GM19035 (cell line): ENCODE results near the gene USP15.

Experiments
- ATAC-seq: cut with Tn5 transposase; IDR thresholded peaks from one replicate; pipeline ENCODE4 v1.9.1; 2021; ENCODE audit not compliant: unreplicated experiment

Gene USP15

DNA sequence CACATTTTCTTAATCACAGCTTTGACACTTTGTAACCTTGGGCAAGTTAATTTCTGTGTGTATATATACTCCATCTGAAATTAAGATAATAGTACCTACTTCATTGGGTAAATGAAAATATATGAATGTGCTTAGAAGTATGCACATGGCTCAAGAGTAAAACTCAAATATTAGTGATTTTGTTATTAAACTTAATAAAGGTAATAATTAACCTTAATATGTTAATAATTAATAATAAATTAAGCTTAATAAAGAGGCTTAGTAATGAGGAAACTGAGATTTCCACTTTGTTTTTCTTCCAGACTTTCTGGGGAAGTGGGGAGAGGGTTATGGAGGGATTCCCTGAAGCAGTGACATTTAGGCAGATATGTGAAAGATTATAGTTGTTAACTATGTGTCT is 19.8 kb downstream of the USP15 start:
- ATAC-seq, result no peak

DNA sequence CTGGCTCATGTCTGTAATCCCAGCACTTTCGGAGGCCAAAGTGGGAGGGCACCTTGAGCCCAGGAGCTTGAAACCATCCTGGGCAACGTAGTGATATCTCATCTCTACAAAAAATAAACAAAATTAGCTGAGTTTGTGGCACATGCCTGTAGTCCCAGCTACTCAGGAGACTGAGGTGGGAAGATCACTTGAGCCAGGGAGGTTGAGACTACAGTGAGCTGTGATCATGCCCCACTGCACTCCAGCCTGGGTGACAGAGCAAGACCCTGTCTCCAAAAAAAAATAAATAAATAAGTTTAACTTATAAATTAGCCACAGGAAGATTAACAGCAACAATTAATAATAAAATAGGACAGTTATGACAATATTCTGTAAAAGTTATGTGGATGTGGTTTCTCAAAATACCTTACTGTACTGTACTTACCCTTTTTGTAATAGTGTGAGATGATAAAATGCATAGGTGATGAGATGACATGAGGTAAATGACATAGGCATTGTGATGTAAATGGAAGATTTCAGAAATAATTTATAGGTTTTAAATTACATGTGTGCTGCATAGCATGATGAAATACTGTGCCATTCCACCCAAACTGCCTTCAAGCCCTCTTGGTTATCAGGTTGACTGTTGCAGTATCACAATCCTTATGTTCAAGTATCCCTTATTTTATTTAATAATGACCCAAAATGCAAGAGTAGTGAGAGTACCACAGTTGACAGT is 22.0 kb downstream of the USP15 start:
- no peak for ATAC-seq

DNA sequence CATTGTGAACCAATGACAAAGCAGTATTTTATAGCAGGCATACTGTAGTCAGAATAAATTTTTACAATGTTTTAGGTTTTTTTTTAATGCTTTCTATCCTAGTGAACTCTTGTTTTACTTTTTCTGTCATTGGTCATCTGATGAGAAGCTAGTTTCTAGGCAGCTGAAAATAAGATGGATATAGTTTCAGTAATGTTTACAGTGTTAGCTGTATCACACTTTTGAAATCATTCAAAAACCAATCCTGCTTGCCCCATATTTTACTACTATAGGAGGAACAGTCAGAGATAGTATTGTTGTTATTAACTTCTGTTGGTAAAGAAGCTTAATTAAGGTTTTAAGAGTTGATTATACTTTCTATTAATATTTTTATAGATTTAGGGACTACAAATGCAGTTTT is 24.5 kb downstream of the USP15 start:
- no peak for ATAC-seq

DNA sequence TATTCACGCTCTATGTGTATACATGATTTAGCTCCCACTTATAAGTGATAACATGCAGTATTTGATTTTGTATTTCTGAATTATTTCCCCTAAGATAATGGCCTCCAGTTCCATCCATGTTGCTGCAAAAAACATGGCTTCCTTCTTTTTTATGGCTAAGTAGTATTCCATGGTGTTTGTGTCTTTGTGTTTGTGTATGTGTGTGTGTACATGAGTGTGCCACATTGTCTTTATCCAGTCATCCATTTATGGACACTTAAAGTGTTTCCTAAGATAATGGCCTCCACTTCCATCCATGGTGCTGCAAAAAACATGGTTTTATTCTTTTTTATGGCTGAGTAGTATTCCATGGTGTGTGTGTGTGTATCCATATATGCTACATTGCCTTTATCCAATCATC is 25.1 kb downstream of the USP15 start:
- no peak for ATAC-seq

DNA sequence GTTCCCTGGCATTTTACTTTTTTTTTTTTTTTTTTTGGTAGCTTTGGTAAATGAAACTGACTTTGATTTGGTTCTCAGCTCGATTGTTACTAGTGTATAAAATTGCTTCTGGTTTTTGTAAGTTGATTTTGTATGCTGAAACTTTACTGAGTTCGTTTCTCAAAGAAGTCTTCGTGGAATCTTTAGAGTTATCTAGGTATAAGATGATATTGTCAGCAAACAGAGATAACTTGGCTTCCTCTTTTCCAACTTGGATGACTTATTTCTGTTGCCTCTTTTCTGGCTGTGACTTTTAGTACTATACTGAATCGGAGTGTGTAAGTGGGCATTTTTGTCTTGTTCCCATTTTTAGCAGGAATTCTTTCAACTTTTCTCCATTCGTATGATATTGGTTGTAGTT is 28.1 kb downstream of the USP15 start:
- ATAC-seq, result no peak

DNA sequence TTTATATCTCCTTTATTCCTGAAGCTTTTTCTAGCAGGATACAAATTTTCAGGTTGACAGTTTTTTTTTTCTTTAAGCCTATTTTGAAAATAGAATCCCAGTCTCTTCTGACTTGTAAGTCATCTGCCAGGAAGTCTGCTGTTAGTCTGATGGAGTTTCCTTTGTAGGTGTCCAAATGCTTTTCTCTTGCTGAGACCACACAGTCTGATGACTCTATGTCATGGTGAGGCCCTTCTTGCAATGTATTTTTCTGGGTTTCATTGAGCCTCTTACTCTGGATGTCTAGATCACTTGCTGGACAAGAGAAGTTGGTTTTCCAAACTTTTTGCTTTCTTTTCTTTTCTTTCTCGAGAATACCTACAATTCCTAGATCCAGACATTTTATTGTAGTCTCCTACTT is 30.6 kb downstream of the USP15 start:
- no peak for ATAC-seq

DNA sequence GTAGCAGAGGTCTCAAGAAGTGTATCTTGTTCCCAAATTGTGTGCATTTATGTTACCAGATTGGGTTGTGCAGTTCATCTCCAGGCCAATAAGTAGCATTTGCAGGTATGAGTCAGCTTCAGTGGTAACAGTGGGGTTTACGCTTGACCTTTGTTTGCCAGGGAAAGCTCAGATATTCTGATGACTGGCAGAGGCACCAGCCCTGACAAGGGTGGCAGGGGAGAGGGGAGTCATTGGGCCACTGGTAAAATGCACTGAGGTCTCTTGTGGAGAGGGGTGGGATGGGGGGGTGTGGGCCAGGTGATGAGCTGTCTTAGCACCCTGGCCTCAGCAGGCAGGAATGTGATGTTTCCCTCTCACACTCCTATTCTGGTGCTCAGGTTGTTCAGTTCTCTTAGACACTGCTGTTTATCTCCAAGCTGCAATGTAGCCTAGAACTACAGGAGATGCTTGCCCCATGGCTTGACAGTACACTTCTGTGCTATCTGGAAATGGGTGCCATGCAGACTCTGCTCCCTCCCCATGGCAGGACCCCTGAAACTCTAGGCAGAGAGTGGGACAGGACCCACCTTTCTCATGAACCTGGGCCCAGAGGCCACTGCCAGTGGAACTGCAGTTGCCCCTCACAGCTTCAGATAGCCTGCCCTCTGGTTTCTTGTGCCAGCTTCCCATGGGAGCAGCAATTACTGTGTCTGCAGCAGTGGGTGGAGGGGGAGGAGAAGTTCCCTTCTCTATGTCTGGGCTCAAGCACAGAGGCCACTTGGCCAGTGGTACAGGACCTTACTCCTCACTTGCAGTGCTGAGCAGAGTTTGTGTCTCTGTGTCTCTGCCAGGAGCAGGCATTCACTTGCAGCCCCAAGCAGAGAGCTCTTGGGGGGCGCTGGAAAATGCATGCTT is 31.9 kb downstream of the USP15 start:
- ATAC-seq, result no peak

DNA sequence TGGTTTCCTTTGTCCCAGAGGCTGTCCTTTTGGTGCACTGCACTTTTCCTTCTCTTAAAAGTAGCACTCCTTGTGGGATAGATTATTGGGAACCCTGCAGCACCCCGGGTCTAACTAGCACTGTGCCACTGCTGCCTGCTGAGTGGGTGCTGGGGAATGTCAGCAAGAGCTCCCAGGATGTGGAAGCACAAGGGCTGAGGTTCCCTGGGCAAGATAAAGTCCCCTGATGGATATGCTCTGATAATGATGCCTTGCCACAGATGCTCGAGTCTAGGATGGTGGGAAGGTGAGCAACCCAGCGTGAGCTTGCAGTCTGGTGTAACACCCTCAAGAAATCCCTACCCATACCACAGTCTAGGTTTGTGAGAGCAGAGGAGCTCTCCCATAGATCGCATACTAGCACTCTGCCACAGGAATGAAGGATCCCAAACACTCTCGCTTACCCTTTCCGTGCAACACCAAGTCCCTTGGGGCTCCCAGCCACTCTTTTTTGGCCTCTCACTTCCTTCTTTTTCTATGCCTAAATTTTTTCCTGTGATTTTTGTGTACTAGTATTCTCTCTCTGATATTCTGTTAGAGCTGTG is 32.6 kb downstream of the USP15 start:
- ATAC-seq, result no peak

DNA sequence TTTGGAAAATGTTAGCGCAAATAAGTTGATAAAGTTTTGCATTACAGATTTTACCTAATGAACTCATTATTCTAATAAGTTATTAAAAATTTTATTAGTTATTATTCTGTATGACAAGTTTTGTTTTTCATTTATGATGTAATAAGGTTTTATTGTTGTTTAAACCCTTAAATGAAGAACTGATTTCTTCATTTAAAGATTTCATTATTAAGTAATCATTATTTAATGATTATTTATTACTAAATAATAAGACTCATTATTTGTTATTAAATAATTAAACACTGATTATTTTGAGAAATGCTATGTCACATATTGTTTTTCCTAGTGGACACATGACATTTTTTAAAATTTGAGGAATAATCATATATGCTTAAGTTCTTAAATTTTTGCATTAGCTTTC is 34.2 kb downstream of the USP15 start:
- no peak for ATAC-seq

DNA sequence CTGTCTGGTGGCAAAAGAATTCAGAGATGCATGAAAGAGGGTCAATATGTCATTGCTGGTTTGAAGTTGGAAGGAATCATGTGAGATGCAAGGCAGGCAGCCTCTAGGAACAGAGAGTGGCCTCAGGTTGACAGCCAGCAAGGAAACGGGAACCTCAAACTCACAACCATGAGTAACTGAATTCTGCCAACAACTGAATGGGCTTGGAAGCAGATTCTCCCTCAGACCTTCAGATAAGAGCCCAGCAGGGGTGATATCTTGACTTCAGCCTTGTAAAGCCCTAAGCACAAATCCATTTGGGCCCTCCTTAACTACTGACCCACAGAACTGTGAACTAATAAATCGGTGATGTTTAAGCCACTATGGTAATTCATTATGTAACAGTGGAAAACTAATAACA is 35.8 kb downstream of the USP15 start:
- ATAC-seq, result no peak

DNA sequence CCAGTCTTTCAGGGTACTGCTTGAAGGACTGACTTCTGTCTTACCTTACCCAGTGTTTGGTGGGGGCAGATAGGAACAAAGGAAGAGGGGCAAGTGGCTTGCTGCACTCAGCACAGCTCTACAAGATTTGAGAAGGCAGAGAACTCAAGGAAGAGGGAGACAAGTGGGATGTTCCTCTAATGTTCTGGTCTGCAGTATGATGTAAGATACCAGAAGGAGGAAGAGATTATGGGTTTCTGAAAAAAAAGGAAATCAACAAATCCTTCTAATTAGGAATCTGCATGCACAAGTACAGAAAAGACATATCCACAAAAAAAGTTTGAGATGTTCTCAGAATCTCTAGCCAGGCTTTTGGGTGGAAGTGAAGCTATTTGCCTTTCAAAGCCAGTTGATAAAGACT is 37.1 kb downstream of the USP15 start:
- ATAC-seq, result no peak

DNA sequence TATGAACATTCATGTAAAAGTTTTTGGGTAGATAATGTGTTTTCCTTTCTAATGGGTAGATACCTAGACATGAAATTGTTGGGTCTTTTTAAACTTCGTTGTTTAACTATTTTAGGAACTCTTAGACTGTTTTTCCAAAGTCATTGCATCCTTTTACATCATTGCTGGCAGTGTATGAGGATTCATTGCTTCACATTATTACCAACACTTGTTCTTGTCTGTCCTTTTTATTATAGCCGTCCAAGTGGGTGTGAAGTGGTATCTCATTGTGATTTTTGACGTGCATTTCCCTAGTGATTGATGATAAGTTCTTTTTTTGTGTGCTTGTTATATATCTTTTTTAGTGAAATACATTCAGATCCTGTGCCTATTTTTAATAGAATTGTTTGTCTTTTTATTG is 39.4 kb downstream of the USP15 start:
- no peak for ATAC-seq

DNA sequence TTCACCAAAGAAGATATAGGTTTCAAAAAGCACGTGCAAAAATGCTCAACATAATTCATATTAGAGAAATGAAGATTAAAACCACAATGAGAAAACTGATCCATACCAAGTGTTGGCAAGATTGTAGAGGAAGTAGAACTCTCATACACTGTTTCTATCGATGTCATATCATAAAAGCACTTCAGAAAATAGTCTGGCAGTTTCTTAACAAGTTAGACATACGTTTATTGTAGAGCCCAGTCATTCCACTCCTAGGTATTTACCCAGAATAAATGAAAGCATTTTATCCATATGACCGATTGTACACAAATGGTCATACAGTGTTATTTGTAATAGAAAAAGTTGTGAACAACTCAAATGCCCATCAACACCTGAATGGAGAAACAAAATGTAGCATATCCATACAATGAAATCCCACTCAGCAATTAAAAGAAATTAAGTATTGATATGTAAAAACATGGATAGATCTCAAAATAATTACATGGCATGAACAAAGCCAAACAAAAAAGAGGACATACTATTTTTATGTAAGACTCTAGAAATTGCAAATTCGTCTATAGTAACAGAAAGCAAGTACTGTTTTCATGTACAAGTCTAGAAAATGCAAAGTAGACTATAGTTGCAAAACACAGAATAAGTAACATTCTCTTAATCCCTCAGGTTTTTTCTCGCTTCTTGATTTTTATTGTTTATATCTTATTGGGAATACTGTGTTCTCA is 41.0 kb downstream of the USP15 start:
- ATAC-seq, result no peak

DNA sequence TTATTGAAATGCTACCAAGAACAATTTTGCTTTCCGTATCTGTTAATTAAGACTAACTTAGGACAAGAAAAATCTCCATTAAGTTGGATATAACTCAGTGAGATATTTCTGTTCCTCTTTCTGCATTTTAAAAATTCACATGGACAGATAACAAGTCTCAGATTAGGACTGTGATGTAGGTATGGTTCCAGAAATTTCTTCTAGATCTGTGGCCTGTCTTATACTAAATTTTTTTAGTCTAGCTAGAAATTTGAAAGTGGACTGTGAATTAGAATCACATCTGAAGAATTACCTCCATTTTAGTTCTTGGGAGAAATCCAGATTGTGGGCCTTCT is 41.6 kb downstream of the USP15 start:
- no peak for ATAC-seq

DNA sequence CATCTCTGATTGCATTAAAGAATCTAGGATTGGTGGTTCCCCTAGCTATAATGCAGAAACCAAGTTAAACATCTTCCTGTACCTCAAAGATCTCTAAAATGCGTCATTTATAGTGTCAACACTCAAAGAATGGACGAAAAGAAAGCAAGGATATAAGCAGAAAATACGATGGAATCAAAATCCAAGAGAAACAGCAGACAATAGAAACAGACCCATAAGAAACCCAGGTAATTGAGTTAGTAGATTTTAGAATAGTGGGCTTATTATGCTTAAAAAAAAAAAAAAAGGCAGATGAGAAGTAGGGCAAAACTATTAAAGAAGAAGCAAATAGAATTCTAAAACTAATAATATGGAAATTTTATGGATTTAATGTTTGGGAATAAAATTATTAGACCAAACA is 44.4 kb downstream of the USP15 start:
- no peak for ATAC-seq

DNA sequence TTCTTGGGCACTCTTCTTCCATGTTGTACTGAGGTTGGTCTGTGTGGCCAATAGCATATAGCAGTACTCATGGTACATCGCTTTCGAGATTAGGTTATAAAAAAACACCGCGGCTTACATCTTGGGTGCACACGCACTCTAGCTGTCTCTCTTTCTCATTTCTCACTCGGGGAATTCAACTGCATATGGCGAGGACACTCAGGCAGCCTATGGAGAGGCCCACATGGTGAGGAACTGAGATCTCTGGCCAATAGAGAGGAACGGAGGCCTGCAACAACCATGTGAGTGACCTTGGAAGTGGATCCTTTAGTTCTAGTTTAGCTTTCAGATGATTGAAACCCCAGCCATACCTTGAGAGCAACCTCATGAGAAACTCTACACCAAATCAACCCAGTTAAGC is 45.6 kb downstream of the USP15 start:
- ATAC-seq, result no peak

DNA sequence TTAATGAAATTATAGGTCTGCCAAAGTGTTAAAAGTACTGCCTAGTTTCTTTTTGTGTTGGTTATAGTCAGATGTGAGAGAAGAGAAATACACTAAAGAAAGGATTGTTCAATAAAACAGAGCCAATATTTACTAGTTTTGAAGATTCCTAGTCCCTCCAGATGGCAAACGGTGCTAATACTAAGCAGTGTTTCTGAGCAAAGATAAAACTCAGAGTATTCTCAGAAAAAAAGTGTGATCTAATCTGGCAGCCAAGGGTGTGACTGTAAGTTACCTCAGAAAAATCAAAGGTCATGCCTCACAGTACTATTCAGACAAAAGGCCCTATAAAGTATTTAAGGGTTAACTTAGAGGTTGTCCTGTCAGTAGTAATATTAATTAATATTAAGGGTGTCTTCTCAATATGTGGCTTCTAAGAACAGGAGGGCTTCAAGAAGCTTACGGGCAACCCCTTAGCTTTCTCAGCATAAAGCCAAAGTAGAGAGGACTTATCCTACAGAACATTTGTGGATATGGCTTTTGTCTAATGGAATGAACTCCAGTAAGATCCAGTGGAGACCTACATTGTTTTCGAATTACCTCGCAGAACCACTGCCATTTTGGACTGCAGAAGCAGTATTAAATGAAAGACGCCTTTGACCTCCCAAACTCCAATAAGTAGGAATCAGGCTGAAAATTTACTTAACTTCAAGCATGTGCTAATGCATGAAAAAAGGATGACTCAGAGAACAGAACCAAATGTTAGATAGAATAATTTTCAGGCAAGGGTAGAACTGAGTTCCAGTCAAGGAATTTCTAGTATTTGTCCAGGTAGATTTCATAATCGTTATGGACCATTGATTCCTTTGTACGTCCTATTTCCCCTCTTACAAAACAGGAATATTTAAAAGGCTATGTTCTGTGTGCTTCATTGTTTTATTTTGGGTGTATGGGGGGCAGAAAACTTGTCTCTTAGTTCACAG is 46.6 kb downstream of the USP15 start:
- ATAC-seq, result no peak

DNA sequence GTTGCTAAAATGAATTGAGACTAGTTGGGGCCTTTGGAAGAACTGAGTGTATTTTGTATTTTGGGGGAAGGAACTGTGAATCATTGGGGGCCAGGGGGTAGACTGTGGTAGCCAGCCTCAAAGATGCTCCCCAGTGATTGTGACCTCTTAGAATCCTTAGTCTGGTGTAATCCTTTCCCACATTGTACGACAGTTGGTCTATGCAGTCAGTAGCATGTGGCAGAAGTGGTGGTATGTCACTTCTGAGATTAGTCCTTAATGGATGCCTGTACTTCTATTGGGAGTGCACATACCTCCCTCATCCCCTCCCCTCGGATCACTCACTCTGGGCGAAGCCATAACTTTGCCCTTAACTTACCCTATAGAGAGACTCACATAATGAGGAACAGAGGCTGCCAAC is 48.0 kb downstream of the USP15 start:
- ATAC-seq, result no peak

DNA sequence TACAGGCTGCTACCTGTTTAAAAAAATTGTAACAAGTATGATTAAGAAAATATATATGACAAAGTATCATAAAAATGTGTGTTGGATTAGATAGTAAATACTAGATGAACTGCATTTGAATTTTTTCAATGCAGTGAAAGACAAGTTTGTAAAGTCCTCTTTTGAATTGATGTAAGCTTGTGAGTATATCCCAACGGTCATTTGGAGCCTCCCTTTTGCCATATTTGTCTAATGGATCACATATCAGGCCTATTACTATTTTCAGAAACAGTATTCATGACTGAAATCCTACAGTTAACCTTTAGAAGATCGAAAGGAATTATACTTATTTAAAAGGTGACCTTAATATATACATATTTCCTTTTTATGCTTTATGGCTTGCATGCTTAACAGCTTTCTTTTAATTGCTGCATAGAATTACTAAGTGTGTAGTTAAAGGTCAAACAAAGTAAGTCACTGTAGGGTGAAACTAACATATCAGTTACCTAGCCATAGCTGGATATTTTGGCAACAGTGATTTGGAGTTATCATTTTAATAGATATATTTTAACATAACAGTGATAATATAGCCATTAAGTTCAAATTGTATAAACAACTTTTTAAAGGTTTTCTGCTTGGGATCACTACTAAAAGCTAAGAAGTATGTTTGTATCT is 53.6 kb downstream of the USP15 start:
- no peak for ATAC-seq

DNA sequence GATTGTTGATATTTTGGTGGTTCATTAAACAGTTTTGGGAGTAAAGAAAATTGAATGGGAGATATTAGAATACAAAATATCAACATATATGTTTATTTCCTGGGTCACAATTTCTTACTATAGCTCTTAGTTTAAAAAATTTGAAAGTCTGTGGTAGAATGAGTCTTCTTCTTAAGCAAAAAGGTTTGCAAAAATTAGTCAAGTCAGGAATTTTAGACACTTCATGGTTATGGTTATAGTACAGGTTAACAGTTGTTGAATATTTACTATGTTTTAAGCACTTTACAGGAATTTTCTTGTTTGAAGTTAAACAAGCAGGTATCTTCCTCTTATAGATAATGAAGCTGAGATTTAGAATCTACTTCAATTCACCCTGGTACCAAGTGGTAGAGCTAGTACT is 56.8 kb downstream of the USP15 start:
- ATAC-seq, result no peak
